Endothelial cell (in vitro differentiated cells): ENCODE results near the gene SH3BGR. TPM values are rescaled to one million over a fixed set of nuclear protein-coding genes. Genes with fewer than 3 reads are reported as not detected.

Experiments
- DNase-seq: peaks from one replicate; pipeline ENCODE4 v3.0.0; 2021; ENCODE audit warnings: low spot score
- H3K27ac Mint-ChIP-seq: one replicate; pipeline ENCODE4 v1.8.0; 2021; ENCODE audit warnings: mixed read lengths, inconsistent platforms; ENCODE audit not compliant: unreplicated experiment
- H3K27me3 Mint-ChIP-seq: one replicate; pipeline ENCODE4 v1.8.0; 2021; ENCODE audit warnings: mild to moderate bottlenecking, moderate library complexity, mixed read lengths, inconsistent platforms; ENCODE audit not compliant: unreplicated experiment
- H3K36me3 Mint-ChIP-seq: one replicate; pipeline ENCODE4 v1.8.0; 2021; ENCODE audit warnings: mild to moderate bottlenecking, low read depth, mixed read lengths, inconsistent platforms; ENCODE audit not compliant: unreplicated experiment
- H3K4me1 Mint-ChIP-seq: one replicate; pipeline ENCODE4 v1.8.0; 2021; ENCODE audit warnings: mild to moderate bottlenecking, mixed read lengths, inconsistent platforms; ENCODE audit not compliant: unreplicated experiment
- H3K4me3 Mint-ChIP-seq: one replicate; pipeline ENCODE4 v1.8.0; 2021; ENCODE audit warnings: mild to moderate bottlenecking, mixed read lengths, inconsistent platforms; ENCODE audit not compliant: unreplicated experiment
- H3K9me3 Mint-ChIP-seq: one replicate; pipeline ENCODE4 v1.8.0; 2021; ENCODE audit warnings: mixed read lengths, inconsistent platforms; ENCODE audit not compliant: unreplicated experiment
- CTCF ChIP-seq: fragments of 200-600 bp; sonication (generic); IDR thresholded peaks from one replicate; pipeline ENCODE4 v1.5.0; 2021; ENCODE audit warnings: antibody characterized with exemption; ENCODE audit not compliant: unreplicated experiment
- total RNA-seq: library from RNA; stranded (reverse); fragmentation: NEBNext Ultra II Directional; extraction: Animal tissue kit (Norgen Biotek cat#: 25700); gene quantifications from one replicate; pipeline ENCODE4 v1.2.1, GENCODE V29; 2021; ENCODE audit not compliant: unreplicated experiment

The SH3BGR gene
- total RNA-seq, 1 donor from 2014 or later, result 3.4 TPM

GRCh38 chr21:39471598-39471997, 19.8 kb downstream of the SH3BGR start:
- H3K36me3 Mint-ChIP-seq, result no peaks in the 10 kb centered on the region
- DNase-seq, result no peak
- no peak overlapping the region for H3K27ac Mint-ChIP-seq
- no peak for TF ChIP-seq CTCF
- H3K4me1 Mint-ChIP-seq, result no peaks in the 10 kb centered on the region
- no peaks in the 10 kb centered on the region for H3K27me3 Mint-ChIP-seq
- H3K4me3 Mint-ChIP-seq, result no peak overlapping the region
- H3K9me3 Mint-ChIP-seq, result no peaks in the 10 kb centered on the region

DNA sequence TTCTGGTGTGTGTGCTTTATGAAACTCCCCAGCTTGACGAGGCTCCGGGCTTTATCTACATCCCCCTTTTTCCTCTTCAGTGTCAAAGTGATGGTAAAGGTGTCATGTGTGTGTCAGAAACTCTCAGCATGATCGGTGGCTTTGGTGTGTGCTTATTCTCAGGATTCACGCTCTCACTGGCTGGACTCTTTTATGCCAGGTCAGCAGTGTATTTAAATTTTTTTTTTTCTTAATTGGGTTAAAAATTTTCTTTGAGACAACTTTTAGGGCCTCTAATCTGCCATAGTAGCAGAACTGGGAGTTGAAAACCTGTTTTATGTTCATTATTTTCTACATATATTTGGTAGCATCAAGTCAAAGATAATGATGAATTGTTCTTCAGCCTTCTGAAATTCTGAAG, 21.0 kb downstream of the SH3BGR start:
- no peaks in the 10 kb centered on the region for H3K36me3 Mint-ChIP-seq
- no peaks in the 10 kb centered on the region for H3K27me3 Mint-ChIP-seq
- no peak overlapping the region for H3K27ac Mint-ChIP-seq

DNA sequence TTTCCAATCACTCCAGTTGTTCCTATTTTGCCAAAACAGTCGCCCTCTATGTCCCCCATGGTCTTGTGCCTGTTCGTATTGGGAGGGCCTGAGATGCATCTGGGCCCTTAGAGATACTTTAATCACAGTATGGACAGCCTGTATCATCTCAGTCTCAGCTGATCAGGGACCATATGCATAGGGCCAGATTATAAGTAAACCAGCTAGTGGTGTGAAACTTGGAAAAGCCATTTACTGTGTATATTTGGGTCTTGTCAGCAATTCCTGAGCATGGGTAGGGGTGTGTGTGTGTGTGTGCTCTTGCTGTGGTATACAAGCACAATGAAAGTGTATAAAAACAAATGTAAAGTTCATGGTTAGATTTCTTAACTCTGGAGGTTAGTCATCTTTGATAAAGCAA, 22.8 kb downstream of the SH3BGR start:
- Mint-ChIP-seq H3K9me3 (no peaks in the 10 kb centered on the region), H3K4me3 (no peak overlapping the region), H3K27me3 (peaks cover 1% of the 10 kb centered on the region), H3K4me1 (no peaks in the 10 kb centered on the region), H3K36me3 (no peaks in the 10 kb centered on the region), H3K27ac (no peak overlapping the region)
- no peak for DNase-seq
- no peak for TF ChIP-seq CTCF

More for the DNA sequence above, 21.0 kb downstream of the SH3BGR start:
- no peak overlapping the region for H3K4me3 Mint-ChIP-seq
- no peak for DNase-seq
- H3K4me1 Mint-ChIP-seq, result no peaks in the 10 kb centered on the region
- H3K9me3 Mint-ChIP-seq, result no peaks in the 10 kb centered on the region
- no peak for TF ChIP-seq CTCF

- no peak overlapping the region for H3K27ac Mint-ChIP-seq
- H3K36me3 Mint-ChIP-seq, result no peaks in the 10 kb centered on the region
- H3K27me3 Mint-ChIP-seq, result peaks cover 1% of the 10 kb centered on the region
- TF ChIP-seq CTCF, result no peak
- H3K4me3 Mint-ChIP-seq, result no peak overlapping the region
- no peaks in the 10 kb centered on the region for H3K4me1 Mint-ChIP-seq
- H3K9me3 Mint-ChIP-seq, result no peaks in the 10 kb centered on the region
- no peak for DNase-seq
These were observed 27.5 kb downstream of the SH3BGR start for GRCh38 chr21:39479164-39479813.

DNA sequence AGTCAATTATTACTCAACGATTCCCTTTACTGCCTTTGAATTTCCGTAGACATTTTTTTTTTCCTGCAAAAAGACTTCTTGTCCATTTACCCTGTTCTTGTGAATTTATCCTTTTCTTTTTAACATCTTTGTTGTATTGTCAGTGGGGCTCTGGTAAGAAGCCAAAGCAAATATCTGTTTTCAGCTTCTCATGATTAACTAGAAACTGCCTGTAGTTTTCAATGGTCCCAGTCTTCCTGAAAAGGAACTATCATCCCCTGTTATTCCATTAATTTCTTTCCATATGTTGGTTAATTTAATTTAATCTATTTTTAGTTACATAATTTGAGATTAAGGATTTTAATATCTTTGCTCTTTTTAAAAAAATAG, 28.0 kb downstream of the SH3BGR start:
- TF ChIP-seq CTCF, result no peak
- Mint-ChIP-seq H3K27me3 (peaks cover 1% of the 10 kb centered on the region), H3K4me3 (no peak overlapping the region), H3K4me1 (no peaks in the 10 kb centered on the region), H3K36me3 (no peaks in the 10 kb centered on the region), H3K27ac (no peak overlapping the region), H3K9me3 (no peaks in the 10 kb centered on the region)
- DNase-seq, result no peak
